HG03175 (cell line): ENCODE results near the gene FBLN1.
"Not testable (repeated sequence)": the region's sequence is repeated elsewhere in the genome, so short reads cannot be mapped to it uniquely, and the experiment has no call there.

Experiments
- ATAC-seq: cut with Tn5 transposase; IDR thresholded peaks from one replicate; pipeline ENCODE4 v1.9.1; 2021; ENCODE audit warnings: mild to moderate bottlenecking, moderate library complexity; ENCODE audit not compliant: unreplicated experiment

Gene FBLN1

DNA sequence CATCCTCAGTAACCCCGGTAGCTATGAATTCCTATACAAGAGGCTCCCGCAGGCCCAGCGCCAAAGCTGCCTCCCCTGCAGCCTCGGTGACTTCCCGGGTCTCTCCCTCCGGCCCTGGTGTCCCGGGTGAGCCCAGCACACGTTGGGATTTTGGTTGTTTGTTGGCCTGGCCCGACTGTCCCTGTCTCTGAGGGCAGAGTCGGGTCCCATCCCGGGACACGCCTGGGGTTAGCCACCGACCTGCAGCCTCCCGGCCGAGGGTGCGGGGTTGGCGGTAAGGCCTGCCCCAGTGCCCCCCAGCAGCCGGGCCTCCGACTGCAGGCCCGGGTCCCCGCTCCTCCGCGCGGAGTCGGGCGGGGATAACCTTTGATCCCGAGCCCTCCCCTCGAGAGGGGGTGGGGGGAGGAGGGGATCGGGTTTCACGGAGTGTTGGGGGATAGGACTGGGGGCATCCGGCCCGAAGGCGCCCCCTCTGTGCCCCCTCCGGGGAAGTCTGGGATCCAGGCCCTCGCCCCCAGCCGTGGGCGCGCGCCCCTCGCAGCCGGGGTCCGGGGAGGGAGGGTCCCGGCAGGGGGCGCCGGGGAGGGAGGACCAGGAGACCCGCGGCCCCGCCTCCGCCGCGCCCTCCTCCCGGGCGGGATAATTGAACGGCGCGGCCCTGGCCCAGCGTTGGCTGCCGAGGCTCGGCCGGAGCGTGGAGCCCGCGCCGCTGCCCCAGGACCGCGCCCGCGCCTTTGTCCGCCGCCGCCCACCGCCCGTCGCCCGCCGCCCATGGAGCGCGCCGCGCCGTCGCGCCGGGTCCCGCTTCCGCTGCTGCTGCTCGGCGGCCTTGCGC, at the start of gene FBLN1:
Gene FBLN1 (plus strand): TSS at position 669 of the 835 bp plus-strand sequence. CDS start 103 bp downstream, at position 772.
- no peak for ATAC-seq

GRCh38 chr22:45453764-45454163, 48.9 kb upstream of the FBLN1 start:
- ATAC-seq, result no peak

DNA sequence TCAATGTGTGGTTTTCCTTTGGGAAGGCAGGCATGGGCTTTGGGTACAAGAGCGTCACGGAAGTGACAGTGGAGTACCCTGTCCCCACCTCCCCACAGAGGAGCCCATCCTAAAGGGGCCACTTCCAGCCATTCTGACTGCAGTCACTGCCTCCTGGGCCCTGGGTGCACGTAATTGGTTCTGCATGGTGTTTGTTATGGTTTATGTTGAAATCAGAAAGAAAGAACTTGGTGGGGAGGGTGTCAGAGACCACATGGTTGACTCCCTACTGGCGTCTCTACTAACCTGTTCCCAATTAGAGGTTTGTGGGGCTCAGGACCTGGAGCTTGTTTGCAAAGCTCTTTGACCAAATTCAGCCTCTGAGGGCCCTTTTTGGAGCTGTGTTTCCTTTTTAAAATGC, 48.4 kb upstream of the FBLN1 start:
- no peak for ATAC-seq

DNA sequence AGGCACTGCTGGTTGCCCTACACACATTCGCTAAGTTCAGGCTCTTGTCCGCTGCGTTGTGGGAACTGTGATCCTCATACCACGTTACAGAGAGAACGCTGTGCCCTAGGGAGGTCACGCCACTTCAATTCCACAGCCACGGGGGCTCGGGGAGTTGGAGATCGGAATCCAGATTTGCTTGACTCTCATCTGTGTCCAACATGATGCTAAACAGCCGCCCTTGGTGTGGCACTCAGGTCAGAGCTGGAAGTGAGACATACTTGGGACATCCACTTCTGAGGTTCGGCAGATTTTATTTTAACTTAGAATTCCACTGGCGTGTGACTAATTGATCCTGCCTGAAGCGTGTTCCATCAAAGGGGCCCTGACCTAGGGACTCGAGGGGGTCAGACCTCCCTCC, 47.5 kb upstream of the FBLN1 start:
- ATAC-seq, result no peak

GRCh38 chr22:45455621-45456020, 47.1 kb upstream of the FBLN1 start:
- ATAC-seq, result no peak

GRCh38 chr22:45456811-45457210, 45.9 kb upstream of the FBLN1 start:
- ATAC-seq, result no peak

GRCh38 chr22:45458532-45458931, 44.2 kb upstream of the FBLN1 start:
- no peak for ATAC-seq

DNA sequence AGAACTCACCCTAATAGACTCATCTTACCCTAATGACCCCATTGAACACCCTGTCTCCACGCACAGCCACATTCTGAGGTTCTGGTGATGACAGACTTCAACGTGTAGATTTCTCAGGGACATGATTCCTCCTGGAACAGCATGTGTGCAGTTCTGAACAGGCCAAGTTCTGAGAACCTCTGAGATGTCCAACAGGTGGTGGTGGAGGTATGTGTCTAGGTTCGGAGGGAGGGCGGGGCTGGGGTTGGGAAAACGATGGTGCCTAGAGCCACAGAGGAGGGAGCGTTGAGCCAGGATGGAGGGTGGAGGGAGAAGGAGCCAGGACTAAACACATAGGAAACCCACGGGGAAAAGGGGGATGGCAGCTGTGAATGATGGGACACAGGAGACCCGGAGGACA, 43.4 kb upstream of the FBLN1 start:
- no peak for ATAC-seq

- ATAC-seq, result no peak
Observed at GRCh38 chr22:45460288-45461109, 42.2 kb upstream of the FBLN1 start.

DNA sequence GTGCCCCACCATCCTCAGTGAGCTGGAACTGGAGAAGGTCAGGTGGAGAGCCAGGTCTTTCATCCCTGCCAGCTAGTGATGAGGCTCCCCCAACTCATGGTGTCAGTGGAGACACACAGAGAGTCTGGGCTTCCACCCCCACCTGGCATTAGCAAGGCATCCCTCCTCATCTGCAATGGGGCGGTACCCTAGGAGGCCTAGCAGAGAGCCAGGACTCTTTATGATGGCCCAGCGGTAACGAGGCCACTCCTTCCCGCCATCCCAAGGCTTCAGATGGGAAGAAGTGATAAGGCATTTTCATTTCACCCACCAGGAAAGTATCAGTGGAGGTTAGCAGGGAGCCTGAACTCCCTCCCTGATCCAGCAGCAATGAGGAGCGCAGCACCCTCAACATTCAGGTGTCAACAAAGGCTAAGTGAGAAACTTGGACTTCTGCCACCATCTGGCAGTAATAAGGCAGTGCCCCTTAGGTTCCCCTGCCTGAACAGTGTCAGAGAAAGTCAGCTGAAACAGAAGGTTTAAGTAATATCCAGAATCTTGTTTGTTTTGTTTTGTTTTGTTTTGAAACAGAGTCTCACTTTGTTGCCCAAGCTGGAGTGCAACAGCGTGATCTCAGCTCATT, 40.5 kb upstream of the FBLN1 start:
- ATAC-seq, result no peak

DNA sequence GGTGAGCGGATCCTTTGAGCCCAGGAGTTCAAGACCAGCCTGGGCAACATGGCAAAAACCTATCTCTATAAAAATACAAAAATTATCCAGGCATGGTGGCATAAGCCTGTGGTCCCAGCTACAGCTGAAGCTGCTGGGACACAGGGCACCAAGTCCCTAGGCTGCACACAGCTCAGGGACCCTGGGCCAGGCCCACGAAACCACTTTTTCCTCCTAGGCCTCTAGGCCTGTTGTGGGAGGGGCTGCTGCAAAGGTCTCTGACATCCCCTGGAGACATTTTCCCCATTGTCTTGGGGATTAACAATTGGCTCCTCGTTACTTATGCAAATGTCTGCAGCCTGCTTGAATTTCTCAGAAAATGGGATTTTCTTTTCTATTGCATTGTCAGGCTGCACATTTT, 39.0 kb upstream of the FBLN1 start:
- not testable (repeated sequence) for ATAC-seq

DNA sequence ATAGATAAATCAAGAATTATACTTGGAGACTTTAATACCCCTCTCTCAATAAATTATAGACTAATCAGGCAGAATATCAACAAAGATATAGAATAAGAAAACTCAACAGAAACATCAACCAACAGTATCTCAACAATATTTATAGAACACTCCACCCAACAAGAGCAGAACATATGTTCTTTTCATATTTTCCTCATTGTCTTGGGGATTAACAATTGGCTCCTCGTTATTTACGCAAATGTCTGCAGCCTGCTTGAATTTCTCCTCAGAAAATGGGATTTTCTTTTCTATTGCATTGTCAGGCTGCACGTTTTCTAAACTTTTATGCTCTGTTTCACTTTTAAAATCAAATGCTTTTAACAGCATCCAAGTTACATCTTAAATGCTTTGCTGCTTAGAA, 37.0 kb upstream of the FBLN1 start:
- ATAC-seq, result no peak

- ATAC-seq, result no peak
Observed at GRCh38 chr22:45468872-45469271, 33.8 kb upstream of the FBLN1 start.

GRCh38 chr22:45469281-45470073, 33.2 kb upstream of the FBLN1 start:
- ATAC-seq, result no peak

DNA sequence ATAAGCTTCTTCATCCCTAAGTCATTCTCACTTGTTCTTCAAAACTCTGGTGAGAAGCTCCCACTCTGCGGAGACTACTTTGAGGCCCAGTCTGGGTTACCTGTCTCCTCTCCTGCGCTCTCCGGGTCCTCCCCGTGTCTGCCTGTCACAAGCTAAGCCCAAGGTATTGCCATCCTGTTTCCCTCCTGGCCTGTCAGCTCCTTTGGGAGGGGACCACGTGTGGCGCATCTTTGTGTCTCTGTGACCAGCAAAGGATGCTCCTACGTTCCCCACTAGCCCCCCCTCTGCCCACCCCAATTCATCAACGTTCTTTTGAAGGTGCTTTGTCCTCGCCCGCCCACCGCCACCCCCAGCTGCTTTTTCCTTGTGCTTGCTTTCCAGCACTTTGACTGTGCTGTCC, 31.8 kb upstream of the FBLN1 start:
- no peak for ATAC-seq

- ATAC-seq, result no peak
Observed at GRCh38 chr22:45472426-45472825, 30.3 kb upstream of the FBLN1 start.

DNA sequence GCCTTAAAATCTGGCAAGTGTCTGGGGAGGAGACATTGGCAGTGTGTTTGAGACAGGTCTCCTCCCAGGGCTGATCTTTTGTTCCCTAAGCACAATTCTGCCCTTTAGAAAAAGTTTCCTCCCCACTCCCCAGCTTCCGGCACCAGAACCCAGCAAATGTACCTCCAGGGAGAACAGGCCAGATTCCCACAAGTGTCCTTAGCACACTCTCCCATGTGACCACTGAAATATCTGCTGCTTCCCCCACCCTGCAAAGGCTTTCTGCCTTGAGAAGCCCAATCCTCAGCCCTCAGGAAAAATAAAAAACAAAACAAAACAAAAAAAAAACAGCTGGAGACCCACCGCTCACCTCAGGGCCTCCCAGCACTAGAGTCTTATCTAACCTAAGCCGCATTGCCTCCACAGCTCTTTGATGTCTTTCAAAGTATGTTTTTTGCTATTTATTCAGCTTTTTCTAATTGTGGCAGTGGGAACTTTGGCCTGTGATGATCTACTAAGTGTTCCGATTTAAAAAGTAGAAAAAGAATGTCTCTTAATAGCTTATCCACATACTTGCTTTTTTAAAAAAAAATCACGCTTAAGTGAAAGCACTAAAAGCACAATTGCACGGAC, 29.0 kb upstream of the FBLN1 start:
- no peak for ATAC-seq

DNA sequence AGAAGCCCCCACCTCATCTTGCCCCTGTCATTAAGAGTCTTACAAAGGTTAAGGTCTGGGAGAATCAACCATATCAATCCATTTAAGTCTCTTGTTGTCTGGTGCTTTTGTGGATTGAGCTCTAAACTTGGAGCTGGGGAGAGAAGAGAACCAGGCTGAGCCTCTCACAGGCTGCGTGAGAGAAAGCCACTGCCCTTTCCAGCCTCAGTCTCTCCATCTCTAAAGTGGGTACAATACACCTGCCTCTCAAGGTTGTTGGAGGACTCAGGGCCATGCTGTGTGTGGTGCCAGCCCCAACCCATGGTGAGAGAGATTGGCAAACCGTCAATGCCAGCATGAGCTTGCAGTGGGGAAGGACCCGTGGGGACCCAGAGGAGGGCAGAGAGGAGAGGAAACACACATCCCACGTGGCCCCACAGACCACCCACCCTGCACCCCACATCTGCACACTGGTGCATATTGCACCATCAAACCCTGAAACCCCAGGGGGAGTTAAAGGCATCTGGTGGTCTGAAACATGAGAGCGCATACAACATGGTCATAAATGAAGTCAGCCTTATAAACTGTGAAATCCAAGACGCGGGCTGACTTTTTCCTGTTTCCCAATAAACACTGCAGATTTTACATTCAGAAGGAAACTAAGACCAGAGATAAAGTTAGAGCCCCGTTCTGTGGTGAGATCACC, 27.5 kb upstream of the FBLN1 start:
- ATAC-seq, result no peak

DNA sequence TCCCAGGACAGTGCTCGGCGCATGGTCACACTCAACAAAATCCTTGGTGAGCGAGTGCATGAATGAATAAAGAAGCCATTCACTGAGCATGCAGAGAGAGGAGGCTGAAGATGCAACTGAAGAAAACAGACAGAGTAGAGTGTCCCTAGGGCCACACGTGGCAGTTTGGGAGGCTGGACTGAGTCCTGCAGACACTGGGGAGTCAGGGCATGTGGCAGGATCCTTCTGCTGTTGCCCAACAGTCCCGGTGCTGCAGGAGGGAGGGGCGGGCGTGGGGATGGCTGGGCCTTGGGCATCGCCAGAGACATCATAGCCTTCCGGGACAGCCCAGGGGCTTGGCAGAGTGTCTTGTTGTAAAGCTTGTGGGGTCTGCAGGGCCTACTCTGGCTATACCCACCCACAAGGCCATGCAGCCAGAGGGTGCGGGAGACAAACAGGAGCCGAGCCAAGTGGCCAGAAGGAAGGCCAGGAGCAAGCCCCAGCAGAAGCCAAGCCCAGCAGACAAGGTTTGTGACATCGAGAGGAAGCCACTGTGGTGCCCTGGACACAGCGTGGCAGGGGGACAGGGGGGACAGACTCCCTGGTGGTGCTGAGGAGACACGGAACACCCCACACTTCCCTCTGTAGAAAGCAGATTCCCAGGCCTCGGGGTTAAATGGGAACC, 26.7 kb upstream of the FBLN1 start:
- ATAC-seq, result no peak
